ENCODE results near the gene FBXO7.

FBXO7 gene

GRCh38 chr22:32493551-32493950, 18.9 kb downstream of the FBXO7 start:
- Histone ChIP-seq H3K27me3 (ENCODE audit: control insufficient read depth, insufficient read depth, low read length) (no peaks in the 10 kb centered on the region), H3K4me1 (ENCODE audit: control insufficient read depth, insufficient read depth, low read length) (no peaks in the 10 kb centered on the region), H3K27ac (ENCODE audit: low read depth, low read length) (no peak overlapping the region), H3K9ac (ENCODE audit: low read length) (no peak overlapping the region), H3K36me3 (ENCODE audit: control insufficient read depth, insufficient read depth, low read length) (peaks cover 24% of the 10 kb centered on the region), H3K4me3 (ENCODE audit: low read length) (no peak overlapping the region)

- Histone ChIP-seq H3K27ac (ENCODE audit: low read depth, low read length) (no peak overlapping the region), H3K9ac (ENCODE audit: low read length) (no peak overlapping the region), H3K27me3 (ENCODE audit: control insufficient read depth, insufficient read depth, low read length) (no peaks in the 10 kb centered on the region), H3K36me3 (ENCODE audit: control insufficient read depth, insufficient read depth, low read length) (peaks cover 23% of the 10 kb centered on the region), H3K4me3 (ENCODE audit: low read length) (no peak overlapping the region), H3K4me1 (ENCODE audit: control insufficient read depth, insufficient read depth, low read length) (no peaks in the 10 kb centered on the region)
Observed at GRCh38 chr22:32494971-32495370, 20.4 kb downstream of the FBXO7 start.

- peaks cover 11% of the 10 kb centered on the region for H3K36me3 ChIP-seq (ENCODE audit: control insufficient read depth, insufficient read depth, low read length)
- H3K27ac ChIP-seq (ENCODE audit: low read depth, low read length): no peak overlapping the region
- H3K9ac ChIP-seq (ENCODE audit: low read length): no peak overlapping the region
- H3K4me1 ChIP-seq (ENCODE audit: control insufficient read depth, insufficient read depth, low read length): no peaks in the 10 kb centered on the region
- H3K27me3 ChIP-seq (ENCODE audit: control insufficient read depth, insufficient read depth, low read length): no peaks in the 10 kb centered on the region
- H3K4me3 ChIP-seq (ENCODE audit: low read length): no peak overlapping the region
Observed at GRCh38 chr22:32499666-32500065, 25.1 kb downstream of the FBXO7 start.

- Histone ChIP-seq H3K9ac (ENCODE audit: low read length) (no peak overlapping the region), H3K4me1 (ENCODE audit: control insufficient read depth, insufficient read depth, low read length) (no peaks in the 10 kb centered on the region), H3K27me3 (ENCODE audit: control insufficient read depth, insufficient read depth, low read length) (no peaks in the 10 kb centered on the region), H3K36me3 (ENCODE audit: control insufficient read depth, insufficient read depth, low read length) (peaks cover 6% of the 10 kb centered on the region), H3K4me3 (ENCODE audit: low read length) (no peak overlapping the region), H3K27ac (ENCODE audit: low read depth, low read length) (no peak overlapping the region)
Observed at GRCh38 chr22:32501836-32502752, 27.5 kb downstream of the FBXO7 start.

GRCh38 chr22:32509045-32509444, 34.4 kb downstream of the FBXO7 start:
- Histone ChIP-seq H3K36me3 (ENCODE audit: control insufficient read depth, insufficient read depth, low read length) (no peaks in the 10 kb centered on the region), H3K4me1 (ENCODE audit: control insufficient read depth, insufficient read depth, low read length) (no peaks in the 10 kb centered on the region), H3K27ac (ENCODE audit: low read depth, low read length) (no peak overlapping the region), H3K9ac (ENCODE audit: low read length) (no peak overlapping the region), H3K27me3 (ENCODE audit: control insufficient read depth, insufficient read depth, low read length) (no peaks in the 10 kb centered on the region), H3K4me3 (ENCODE audit: low read length) (no peak overlapping the region)

- Histone ChIP-seq H3K9ac (ENCODE audit: low read length) (no peak overlapping the region), H3K36me3 (ENCODE audit: control insufficient read depth, insufficient read depth, low read length) (no peaks in the 10 kb centered on the region), H3K27ac (ENCODE audit: low read depth, low read length) (no peak overlapping the region), H3K4me1 (ENCODE audit: control insufficient read depth, insufficient read depth, low read length) (no peaks in the 10 kb centered on the region), H3K4me3 (ENCODE audit: low read length) (no peak overlapping the region), H3K27me3 (ENCODE audit: control insufficient read depth, insufficient read depth, low read length) (no peaks in the 10 kb centered on the region)
Observed at GRCh38 chr22:32511274-32511673, 36.7 kb downstream of the FBXO7 start.

GRCh38 chr22:32511776-32512175, 37.2 kb downstream of the FBXO7 start:
- H3K27me3 ChIP-seq (ENCODE audit: control insufficient read depth, insufficient read depth, low read length): no peaks in the 10 kb centered on the region
- H3K9ac ChIP-seq (ENCODE audit: low read length): no peak overlapping the region
- H3K4me1 ChIP-seq (ENCODE audit: control insufficient read depth, insufficient read depth, low read length): no peaks in the 10 kb centered on the region
- no peak overlapping the region for H3K4me3 ChIP-seq (ENCODE audit: low read length)
- H3K36me3 ChIP-seq (ENCODE audit: control insufficient read depth, insufficient read depth, low read length): no peaks in the 10 kb centered on the region
- no peak overlapping the region for H3K27ac ChIP-seq (ENCODE audit: low read depth, low read length)

GRCh38 chr22:32512267-32512982, 37.8 kb downstream of the FBXO7 start:
- Histone ChIP-seq H3K27me3 (ENCODE audit: control insufficient read depth, insufficient read depth, low read length) (no peaks in the 10 kb centered on the region), H3K9ac (ENCODE audit: low read length) (no peak overlapping the region), H3K36me3 (ENCODE audit: control insufficient read depth, insufficient read depth, low read length) (no peaks in the 10 kb centered on the region), H3K27ac (ENCODE audit: low read depth, low read length) (no peak overlapping the region), H3K4me3 (ENCODE audit: low read length) (no peak overlapping the region), H3K4me1 (ENCODE audit: control insufficient read depth, insufficient read depth, low read length) (no peaks in the 10 kb centered on the region)

- Histone ChIP-seq H3K4me1 (ENCODE audit: control insufficient read depth, insufficient read depth, low read length) (no peaks in the 10 kb centered on the region), H3K27ac (ENCODE audit: low read depth, low read length) (no peak overlapping the region), H3K36me3 (ENCODE audit: control insufficient read depth, insufficient read depth, low read length) (no peaks in the 10 kb centered on the region), H3K9ac (ENCODE audit: low read length) (no peak overlapping the region), H3K4me3 (ENCODE audit: low read length) (no peak overlapping the region), H3K27me3 (ENCODE audit: control insufficient read depth, insufficient read depth, low read length) (no peaks in the 10 kb centered on the region)
Observed at GRCh38 chr22:32515084-32515483, 40.5 kb downstream of the FBXO7 start.

GRCh38 chr22:32517488-32517887, 42.9 kb downstream of the FBXO7 start:
- no peaks in the 10 kb centered on the region for H3K4me1 ChIP-seq (ENCODE audit: control insufficient read depth, insufficient read depth, low read length)
- no peak overlapping the region for H3K4me3 ChIP-seq (ENCODE audit: low read length)
- no peak overlapping the region for H3K9ac ChIP-seq (ENCODE audit: low read length)
- H3K36me3 ChIP-seq (ENCODE audit: control insufficient read depth, insufficient read depth, low read length): no peaks in the 10 kb centered on the region
- H3K27ac ChIP-seq (ENCODE audit: low read depth, low read length): no peak overlapping the region
- H3K27me3 ChIP-seq (ENCODE audit: control insufficient read depth, insufficient read depth, low read length): no peaks in the 10 kb centered on the region

GRCh38 chr22:32517921-32518320, 43.3 kb downstream of the FBXO7 start:
- Histone ChIP-seq H3K27ac (ENCODE audit: low read depth, low read length) (no peak overlapping the region), H3K27me3 (ENCODE audit: control insufficient read depth, insufficient read depth, low read length) (no peaks in the 10 kb centered on the region), H3K4me1 (ENCODE audit: control insufficient read depth, insufficient read depth, low read length) (no peaks in the 10 kb centered on the region), H3K9ac (ENCODE audit: low read length) (no peak overlapping the region), H3K4me3 (ENCODE audit: low read length) (no peak overlapping the region), H3K36me3 (ENCODE audit: control insufficient read depth, insufficient read depth, low read length) (no peaks in the 10 kb centered on the region)

- no peak overlapping the region for H3K4me3 ChIP-seq (ENCODE audit: low read length)
- H3K4me1 ChIP-seq (ENCODE audit: control insufficient read depth, insufficient read depth, low read length): no peaks in the 10 kb centered on the region
Observed at GRCh38 chr22:32518381-32518780, 43.8 kb downstream of the FBXO7 start.

More at GRCh38 chr22:32518381-32518780, 43.8 kb downstream of the FBXO7 start:
- Histone ChIP-seq H3K36me3 (ENCODE audit: control insufficient read depth, insufficient read depth, low read length) (no peaks in the 10 kb centered on the region), H3K27me3 (ENCODE audit: control insufficient read depth, insufficient read depth, low read length) (no peaks in the 10 kb centered on the region), H3K9ac (ENCODE audit: low read length) (no peak overlapping the region), H3K27ac (ENCODE audit: low read depth, low read length) (no peak overlapping the region)
